Endothelial cell of umbilical vein (primary cell): Measurements from ENCODE around the gene LANCL2. TPM values are rescaled to one million over a fixed set of nuclear protein-coding genes. Genes with fewer than 3 reads are reported as not detected.

Experiments used
- BruUV-seq: library from RNA; stranded (reverse); fragments of 400-500 nt; replicated peaks from 2 replicates; lab custom pipeline; 2021; lab: Mats Ljungman, UMichigan
- CTCF ChIA-PET: fragments of 300-600, 350-600 bp; sonication (Branson Sonifier 250); formaldehyde crosslinking; loops from one replicate; lab custom pipeline; 2021; ENCODE audit warnings: antibody characterized with exemption, inconsistent platforms; lab: Charles Lee
- POLR2A ChIA-PET: fragments of 300-600, 350-600 bp; sonication (Branson Sonifier 250); formaldehyde crosslinking; loops from one replicate; lab custom pipeline; 2021; ENCODE audit warnings: antibody characterized with exemption, inconsistent platforms; lab: Charles Lee
- DNase-seq: peaks from one replicate; pipeline ENCODE4 v3.0.0-alpha.2; 2011; ENCODE audit warnings: low read depth, low spot score
- FAIRE-seq: peaks from 2 replicates; lab custom pipeline; 2011; peaks lifted over from hg19 to GRCh38; lab: Jason Lieb, UNC
- H2AFZ ChIP-seq: 2 replicates; pipeline ENCODE4 v1.6.0; 2012; ENCODE audit warnings: low read depth, low read length, control low read depth, inconsistent platforms
- H3K27ac ChIP-seq: 2 replicates; pipeline ENCODE4 v1.5.1; 2011; ENCODE audit warnings: low read depth, mild to moderate bottlenecking, control low read depth, low read length, moderate library complexity; ENCODE audit not compliant: insufficient read depth
- H3K27me3 ChIP-seq, 2 experiments: 2 replicates each; pipeline versions ENCODE4 v1.6.0 to v1.6.1; 2011; ENCODE audit warnings: low read length in 2 of 2, mixed read lengths in 1 of 2; ENCODE audit not compliant: control insufficient read depth in 2 of 2, insufficient read depth in 2 of 2
- H3K36me3 ChIP-seq, 2 experiments: 2 replicates in 1 of 2; 3 replicates in 1 of 2; pipeline ENCODE4 v1.5.1; 2011; ENCODE audit warnings: low read length in 2 of 2, mild to moderate bottlenecking in 1 of 2, moderate library complexity in 1 of 2; ENCODE audit not compliant: control insufficient read depth in 2 of 2, insufficient read depth in 2 of 2; ENCODE audit errors: extremely low read depth in 1 of 2
- H3K4me1 ChIP-seq: 3 replicates; pipeline ENCODE4 v1.5.1; 2011; ENCODE audit warnings: mild to moderate bottlenecking, low read length; ENCODE audit not compliant: control insufficient read depth, insufficient read depth; ENCODE audit errors: extremely low read depth
- H3K4me2 ChIP-seq: 2 replicates; pipeline ENCODE4 v1.6.1; 2011; ENCODE audit warnings: low read length, control low read depth, mixed read lengths; ENCODE audit not compliant: insufficient read depth
- H3K4me3 ChIP-seq, 3 experiments: fragments of 200-600 bp in 1 of 3; sonication (generic), shearing (Covaris generic) in 1 of 3; replicated peaks in 1 of 3; 2 replicates each; pipeline ENCODE4 v1.5.1; 2011 to 2016; ENCODE audit warnings: control low read depth in 3 of 3, low read length in 3 of 3, mild to moderate bottlenecking in 2 of 3, inconsistent platforms in 1 of 3, low read depth in 1 of 3, moderate library complexity in 1 of 3; ENCODE audit not compliant: insufficient read depth in 1 of 3
- H3K79me2 ChIP-seq: 2 replicates; pipeline ENCODE4 v1.6.0; 2012; ENCODE audit warnings: low read length, inconsistent platforms; ENCODE audit not compliant: control insufficient read depth, insufficient read depth
- H3K9ac ChIP-seq: replicated peaks from 2 replicates; pipeline ENCODE3; 2011; ENCODE audit warnings: low read length, control low read depth; ENCODE audit not compliant: insufficient read depth; ENCODE audit errors: extremely low read depth
- H3K9me1 ChIP-seq: replicated peaks from 3 replicates; pipeline ENCODE4 v1.6.0; 2011; ENCODE audit warnings: mild to moderate bottlenecking, low read length; ENCODE audit not compliant: control insufficient read depth, insufficient read depth; ENCODE audit errors: extremely low read depth
- H3K9me3 ChIP-seq: replicated peaks from 2 replicates; pipeline ENCODE4 v1.5.1; 2012; ENCODE audit warnings: low read length, inconsistent platforms; ENCODE audit not compliant: control insufficient read depth, insufficient read depth
- H4K20me1 ChIP-seq: replicated peaks from 2 replicates; pipeline ENCODE3; 2011; ENCODE audit warnings: mild to moderate bottlenecking, low read length; ENCODE audit not compliant: control insufficient read depth, insufficient read depth; ENCODE audit errors: extremely low read depth
- CTCF ChIP-seq, 2 donors: IDR thresholded peaks; 1 replicate in 1 of 2; 2 replicates in 1 of 2; pipeline ENCODE4 v1.5.1; 2011; ENCODE audit warnings: low read length in 2 of 2, mild to moderate bottlenecking in 2 of 2, moderate library complexity in 2 of 2, control low read depth in 1 of 2, inconsistent platforms in 1 of 2, low read depth in 1 of 2; ENCODE audit not compliant: insufficient read depth in 1 of 2; ENCODE audit errors: extremely low read depth in 1 of 2
- EZH2 ChIP-seq: IDR thresholded peaks from 2 replicates; pipeline ENCODE4 v1.6.1; 2012; ENCODE audit warnings: borderline replicate concordance, low read depth, mild to moderate bottlenecking, moderate library complexity, low read length, inconsistent platforms; ENCODE audit not compliant: severe bottlenecking
- GATA2 ChIP-seq: IDR thresholded peaks from 2 replicates; pipeline ENCODE4 v1.7.0; 2011; ENCODE audit warnings: low read depth, mild to moderate bottlenecking, moderate library complexity, mixed read lengths, low read length; ENCODE audit not compliant: insufficient read length, insufficient read depth
- JUN ChIP-seq: IDR thresholded peaks from 2 replicates; pipeline ENCODE4 v1.6.1; 2011; ENCODE audit warnings: borderline replicate concordance, low read depth; ENCODE audit not compliant: insufficient read length, insufficient read depth
- MYC ChIP-seq: IDR thresholded peaks from one replicate; pipeline ENCODE4 v1.6.1; 2011; ENCODE audit warnings: mild to moderate bottlenecking, low read depth, low read length
- POLR2A ChIP-seq: IDR thresholded peaks from 2 replicates; pipeline ENCODE4 v1.6.1; 2012; ENCODE audit warnings: low read depth, mild to moderate bottlenecking, control low read depth, low read length
- POLR2AphosphoS5 ChIP-seq: IDR thresholded peaks from 2 replicates; pipeline ENCODE4 v1.6.1; 2012; ENCODE audit warnings: low read depth, mild to moderate bottlenecking, control low read depth, low read length, moderate library complexity; ENCODE audit not compliant: insufficient read depth
- dilution Hi-C: fragments of 300-500 bp; cut with MboI; formaldehyde crosslinking; loops from one replicate; pipeline ENCODE4 v1.15.0; 2019; ENCODE audit warnings: low sequenced_read_pairs; ENCODE audit not compliant: extremely low pct_ligation_motif_present
- intact Hi-C: fragments of 100-400 bp; cut with micrococcal nuclease; formaldehyde crosslinking; loops from one replicate; pipeline ENCODE4 v1.10.0; 2022
- polyA plus RNA-seq, 4 experiments: library from polyadenylated mRNA; depleted of rRNA in 3 of 4; stranded (reverse) in 3 of 4; unstranded in 1 of 4; fragments of >200 nt; gene quantifications; 2 replicates each; pipeline versions ENCODE4 v1.2.1 to v1.2.3, GENCODE V29; 2011 to 2012; ENCODE audit warnings: missing spikeins in 1 of 4
- total RNA-seq: library from RNA; stranded (reverse); gene quantifications from 2 replicates; pipeline ENCODE4 v1.2.3, GENCODE V29; 2021

The LANCL2 gene
- total and polyA plus RNA-seq, 2 donors (not counting 3 experiments of a cell fraction or from before 2014, with no cell fraction given): 19.2 to 25.3 TPM

GRCh38 chr7:55326081-55326835 is 38.9 kb upstream of the LANCL2 start:
- Histone ChIP-seq H3K4me3 (no peak overlapping the region), H3K4me2 (no peak overlapping the region), H3K27me3 (peaks cover 0 to 4% of the 10 kb centered on the region in 2 experiments), H3K27ac (no peak overlapping the region), H3K4me1 (no peaks in the 10 kb centered on the region), H3K79me2 (no peaks in the 10 kb centered on the region), H2AFZ (no peak overlapping the region), H3K9me3 (no peaks in the 10 kb centered on the region), H3K9me1 (no peaks in the 10 kb centered on the region), H3K36me3 (no peaks in the 10 kb centered on the region), H3K9ac (no peak overlapping the region), H4K20me1 (no peaks in the 10 kb centered on the region)
- dilution Hi-C loops: no loop called here
- POLR2A ChIA-PET: no interaction called here
- FAIRE-seq (no peak), DNase-seq (no peak)
- no TSS peak for BruUV-seq
- intact Hi-C loops: no loop called here
- CTCF ChIA-PET: no interaction called here
- TF ChIP-seq GATA2 (no peak), EZH2 (no peak), POLR2AphosphoS5 (no peak), POLR2A (no peak), JUN (no peak), MYC (no peak), CTCF (IDR thresholded peaks at IDR 0.05; ENCODE audit: extremely low read depth in 1 of 2, insufficient read depth in 1 of 2, low read depth in 1 of 2, low read length in 2 of 2) (no peak)
